Measurements from ENCODE around the gene YPEL2.
"Not testable (repeated sequence)": the region's sequence is repeated elsewhere in the genome, so short reads cannot be mapped to it uniquely, and the experiment has no call there.

YPEL2 gene

GRCh38 chr17:59406808-59407381, 75.4 kb downstream of the YPEL2 start:
- no peak for DNase-seq (ENCODE audit: low read depth)

- no peak for DNase-seq (ENCODE audit: low read depth)
Observed at GRCh38 chr17:59409336-59410048, 78.0 kb downstream of the YPEL2 start.

DNA sequence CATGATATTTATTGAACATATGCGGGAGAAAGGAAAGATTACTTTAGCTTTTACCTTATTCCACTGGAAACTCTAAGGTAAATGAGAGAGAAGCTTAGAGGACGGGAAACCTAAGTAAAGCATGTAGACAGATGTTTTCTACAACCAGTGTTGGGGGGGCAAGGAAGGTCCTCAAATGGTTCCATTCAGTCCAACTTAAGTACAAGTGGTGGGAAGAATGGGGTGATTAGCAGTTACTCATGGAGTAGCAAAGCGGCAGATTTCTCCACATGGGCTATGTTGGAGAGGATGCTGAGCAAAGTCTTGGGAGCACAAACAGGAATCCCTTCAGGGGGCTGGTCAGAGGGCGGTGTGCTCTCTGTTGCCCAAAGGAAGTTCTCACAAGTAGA, 78.6 kb downstream of the YPEL2 start:
- no peak for DNase-seq (ENCODE audit: low read depth)

DNA sequence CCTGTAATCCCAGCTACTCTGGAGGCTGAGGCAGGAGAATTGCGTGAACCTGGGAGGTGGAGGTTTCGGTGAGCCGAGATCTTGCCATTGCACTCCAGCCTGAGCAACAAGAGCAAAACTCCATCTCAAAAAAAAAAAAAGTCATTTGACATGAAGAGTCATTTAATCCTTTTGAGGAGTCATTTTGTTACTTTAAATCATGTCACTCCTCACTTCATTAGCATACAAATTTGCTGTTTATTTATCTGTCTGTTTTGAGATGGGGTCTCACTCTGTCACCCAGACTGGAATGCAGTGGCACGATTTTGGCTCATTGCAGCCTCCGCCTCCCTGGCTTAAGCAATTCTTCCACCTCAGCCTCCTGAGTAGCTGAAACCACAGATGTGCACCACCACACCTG, 81.0 kb downstream of the YPEL2 start:
- not testable (repeated sequence) for DNase-seq (ENCODE audit: low read depth)

- no peak for DNase-seq (ENCODE audit: low read depth)
Observed at GRCh38 chr17:59413014-59413766, 81.7 kb downstream of the YPEL2 start.

DNA sequence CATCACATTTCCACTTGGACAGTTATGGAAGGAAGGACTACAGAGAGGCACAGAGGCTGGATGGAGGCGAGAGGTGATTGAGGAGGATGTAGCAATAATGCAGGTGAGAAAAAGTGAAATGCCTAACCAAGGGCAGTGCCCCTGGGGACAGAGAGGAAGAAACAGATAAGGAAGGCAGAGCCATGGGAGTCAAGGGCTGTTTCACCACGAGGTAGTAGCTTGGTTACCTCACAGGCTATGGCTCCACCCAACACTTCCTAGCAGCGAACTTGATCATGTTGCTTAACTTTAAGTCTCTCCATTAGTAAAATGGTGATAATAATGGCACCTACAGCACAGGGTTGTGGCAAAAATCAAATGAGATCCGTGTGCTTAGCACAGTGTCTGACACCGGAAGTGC, 83.9 kb downstream of the YPEL2 start:
- no peak for DNase-seq (ENCODE audit: low read depth)

DNA sequence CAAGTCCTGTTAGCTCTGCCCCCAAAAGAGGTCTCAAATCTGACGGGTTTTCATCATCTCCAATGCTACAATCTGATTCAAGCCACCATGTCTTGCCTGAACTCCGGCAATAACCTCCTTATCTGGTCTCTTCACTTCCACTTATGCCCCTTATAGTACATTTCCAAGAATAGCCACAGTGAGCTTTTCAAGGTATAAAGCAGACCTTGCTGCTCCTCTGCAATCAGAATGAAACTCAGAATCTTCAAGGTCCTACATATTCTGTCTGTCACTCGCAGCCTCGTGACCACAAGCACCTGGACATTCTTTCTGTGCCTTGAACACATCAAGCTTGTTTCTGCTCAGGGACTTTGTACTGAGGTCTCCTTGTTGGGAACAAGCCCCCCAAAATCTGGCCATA, 84.7 kb downstream of the YPEL2 start:
- DNase-seq (ENCODE audit: low read depth) = no peak

DNA sequence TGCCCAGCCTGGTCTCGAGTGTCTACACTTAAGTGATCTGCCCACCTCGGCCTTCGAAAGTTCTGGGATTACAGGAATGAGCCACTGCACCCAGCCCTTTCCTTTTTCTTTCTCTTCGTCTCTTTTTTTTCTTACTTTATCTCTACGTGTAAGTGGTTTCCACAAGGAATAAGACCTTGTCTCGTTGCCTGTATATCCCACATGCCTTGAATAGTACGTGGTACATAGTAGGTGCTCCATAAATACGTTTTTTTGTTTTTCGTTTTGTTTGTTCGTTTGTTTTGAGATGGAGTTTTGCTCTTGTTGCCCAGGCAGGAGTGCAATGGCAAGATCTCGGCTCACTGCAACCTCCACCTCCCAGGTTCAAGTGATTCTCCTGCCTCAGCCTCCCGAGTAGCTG, 86.0 kb downstream of the YPEL2 start:
- DNase-seq (ENCODE audit: low read depth) = no peak

DNA sequence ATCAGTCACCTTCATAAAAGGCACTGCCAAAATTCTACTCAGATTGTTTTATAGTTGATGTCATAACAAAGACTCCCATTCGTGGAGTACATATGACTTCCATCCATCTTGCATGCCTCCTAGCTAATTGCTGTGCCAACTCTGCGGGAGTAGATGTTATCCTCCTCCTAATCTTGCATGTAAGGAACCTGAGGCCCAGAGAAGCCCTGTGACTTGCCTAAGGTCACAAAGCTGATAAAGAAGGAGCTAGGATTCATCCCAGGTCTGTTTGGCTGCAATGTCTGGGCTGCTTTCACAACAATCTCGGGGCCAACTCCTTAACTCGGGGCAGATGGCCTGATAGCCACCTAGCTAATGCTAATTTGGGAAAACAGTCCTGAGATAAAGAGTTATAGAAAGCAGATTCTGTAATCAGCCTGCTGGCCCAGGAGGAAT, 87.3 kb downstream of the YPEL2 start:
- DNase-seq (ENCODE audit: low read depth) = no peak

- no peak for DNase-seq (ENCODE audit: low read depth)
Observed at GRCh38 chr17:59420901-59421300, 89.4 kb downstream of the YPEL2 start.

DNA sequence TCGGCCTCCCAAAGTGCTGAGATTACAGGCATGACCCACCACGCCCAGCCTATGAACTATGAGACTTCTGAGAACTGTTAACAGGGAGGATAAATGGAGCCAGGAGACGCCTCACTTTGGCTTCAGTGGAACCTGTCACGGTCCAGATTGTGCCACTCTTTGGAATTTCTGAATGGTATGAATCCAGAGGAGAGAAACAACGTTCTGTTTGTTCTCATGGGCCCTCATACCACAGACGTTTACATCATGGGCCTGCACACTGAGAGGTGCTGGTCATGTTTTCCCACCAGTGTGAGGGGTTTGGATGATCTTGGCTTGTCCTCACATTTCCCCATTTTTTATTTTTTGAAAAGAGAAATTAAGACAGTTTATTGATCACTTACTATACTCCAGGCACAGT, 90.3 kb downstream of the YPEL2 start:
- no peak for DNase-seq (ENCODE audit: low read depth)

DNA sequence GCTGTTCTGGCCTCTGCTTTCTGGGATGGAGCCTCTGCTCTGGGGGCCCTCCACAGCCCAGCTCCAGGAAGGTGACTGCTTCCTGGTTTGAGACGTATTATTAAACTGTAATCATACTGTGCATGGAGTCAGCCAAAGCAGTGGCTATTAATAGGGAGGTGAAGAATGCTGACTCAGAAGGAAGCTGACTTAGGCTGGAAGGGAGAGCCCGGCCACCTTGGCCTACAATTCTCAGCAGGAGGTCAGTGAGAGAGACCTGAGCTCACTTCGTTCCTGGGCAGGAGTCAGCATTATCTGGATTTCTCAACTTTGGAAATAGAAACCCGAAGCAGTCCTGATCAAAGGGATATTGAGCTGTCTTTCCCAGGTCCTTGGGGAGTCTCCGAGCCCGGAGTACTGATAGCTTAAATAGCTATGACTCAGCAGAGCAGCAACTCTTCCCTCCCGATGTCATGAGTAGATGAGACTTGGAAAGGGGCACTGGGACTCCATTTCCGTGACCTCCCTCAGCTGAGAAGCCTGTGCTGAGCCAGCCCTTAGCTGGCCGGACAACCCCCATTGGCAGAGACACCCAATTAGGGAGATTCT, 91.8 kb downstream of the YPEL2 start:
- no peak for DNase-seq (ENCODE audit: low read depth)

DNA sequence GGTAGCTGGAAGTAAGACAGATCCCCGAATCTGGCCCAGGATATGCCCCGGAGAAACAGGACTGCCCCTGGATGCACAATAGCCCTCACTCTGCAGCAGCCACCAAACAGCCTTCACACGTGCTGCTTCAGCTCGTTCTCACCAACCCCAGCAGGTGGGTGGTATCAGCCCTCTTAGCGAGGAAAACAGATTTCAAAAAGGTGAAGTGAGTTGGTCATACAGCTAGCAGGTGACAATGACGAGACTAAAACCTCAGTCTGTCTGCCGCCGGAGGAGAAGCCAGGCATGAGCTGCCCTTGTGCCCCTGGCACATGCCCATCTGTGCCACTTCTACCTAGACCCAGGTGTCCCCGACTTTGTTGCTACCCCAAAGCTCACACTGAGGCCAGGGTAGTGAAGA, 92.4 kb downstream of the YPEL2 start:
- no peak for DNase-seq (ENCODE audit: low read depth)

DNA sequence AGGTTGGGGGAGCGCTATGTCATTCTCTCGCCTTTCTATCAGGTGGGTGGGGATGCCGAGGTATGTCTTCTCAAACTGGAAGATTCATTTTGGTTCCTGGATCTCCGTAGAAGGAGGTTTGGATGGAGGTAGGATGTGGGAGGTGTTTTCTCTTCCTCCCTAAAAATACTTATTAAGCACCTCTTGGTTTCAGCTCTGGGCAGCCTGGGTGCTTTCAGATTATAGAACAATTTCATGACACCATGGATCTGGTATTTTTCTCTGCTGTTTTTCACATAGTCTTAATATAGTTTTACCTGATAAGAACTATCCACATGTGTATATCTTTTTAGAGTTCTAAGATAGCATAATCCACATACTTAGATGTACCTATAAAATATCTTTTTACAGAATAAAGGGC, 92.9 kb downstream of the YPEL2 start:
- DNase-seq (ENCODE audit: low read depth) = no peak

DNA sequence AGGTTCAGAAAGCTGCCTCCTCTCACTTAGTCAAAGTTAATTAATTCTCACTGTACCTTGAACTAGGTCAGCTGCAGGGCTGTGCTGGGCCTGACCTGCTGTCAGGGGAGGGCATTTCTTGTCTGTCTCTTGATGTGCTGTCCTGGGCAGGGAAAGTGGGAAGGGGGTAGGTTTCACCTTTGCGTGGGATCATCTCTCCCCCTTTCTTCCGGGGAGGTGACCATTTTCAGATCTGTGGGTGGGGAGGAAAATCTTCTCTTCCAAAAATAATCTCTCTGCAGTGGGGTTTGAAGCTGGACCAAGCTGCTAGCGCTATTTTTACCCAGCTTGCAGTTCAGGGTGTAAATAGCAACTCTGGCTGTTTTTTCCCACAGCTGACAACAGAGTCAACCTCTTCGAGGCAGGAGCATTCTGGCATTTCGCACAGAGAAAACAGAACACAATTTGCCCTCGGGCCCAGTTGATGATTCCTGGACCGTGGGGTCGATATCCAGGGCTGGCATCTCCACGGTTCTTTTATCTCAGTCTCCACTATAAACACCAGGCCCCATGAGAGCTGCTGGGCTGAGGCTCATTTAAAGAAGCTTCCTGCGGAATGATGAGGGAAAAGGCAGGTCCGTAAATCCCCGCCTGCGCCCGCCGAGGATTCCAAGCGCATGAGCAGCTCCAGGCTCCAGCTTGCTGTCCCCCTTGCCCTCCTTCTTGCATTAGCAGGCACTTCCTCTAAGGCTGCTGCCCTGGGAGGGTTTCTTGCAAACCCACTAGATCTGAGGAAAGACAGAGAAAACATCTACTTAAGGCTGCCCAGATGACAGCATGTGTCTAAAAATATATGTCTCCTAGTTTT, 93.9 kb downstream of the YPEL2 start:
- no peak for DNase-seq (ENCODE audit: low read depth)

DNA sequence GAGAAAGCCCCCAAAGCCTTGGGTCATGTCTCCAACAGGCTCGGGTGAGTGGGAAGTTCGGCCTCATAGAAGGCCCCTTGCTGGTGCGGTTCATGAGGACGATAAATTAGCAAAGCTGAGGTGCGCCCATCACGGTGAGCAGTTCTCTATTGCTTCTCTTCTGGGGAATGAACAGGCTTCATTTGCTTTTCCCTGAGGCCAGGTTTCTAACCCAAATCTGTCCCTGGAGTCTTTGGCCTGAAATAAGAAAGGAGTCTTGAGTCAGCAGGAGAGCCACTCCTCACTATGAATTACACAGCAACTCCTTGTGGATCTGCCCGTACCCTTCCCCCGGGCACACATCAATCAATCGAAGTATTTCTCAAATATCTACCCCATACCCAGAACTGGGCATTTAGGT, 94.6 kb downstream of the YPEL2 start:
- no peak for DNase-seq (ENCODE audit: low read depth)

- DNase-seq (ENCODE audit: low read depth) = peak; percentile 18
Observed at GRCh38 chr17:59427425-59427921, 96.0 kb downstream of the YPEL2 start.

DNA sequence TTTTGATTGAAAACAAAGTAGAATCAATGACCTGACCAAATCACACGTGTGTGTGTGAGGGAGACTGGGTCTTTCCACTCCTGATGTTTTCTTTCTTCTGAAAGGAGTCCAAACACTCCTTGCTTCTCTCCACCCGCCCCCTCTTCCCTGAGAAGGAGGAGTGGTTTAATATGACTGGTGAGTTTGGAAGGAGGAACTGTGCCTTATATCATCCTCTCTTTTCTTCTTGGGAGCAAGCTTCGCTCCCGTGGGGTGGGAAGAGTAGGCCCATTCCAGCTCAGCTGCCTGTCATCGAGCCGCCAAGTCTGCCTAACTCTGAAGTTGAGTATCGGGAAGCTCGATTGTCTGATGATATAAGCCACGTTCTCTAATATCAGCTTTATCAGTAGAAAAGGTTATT, 96.5 kb downstream of the YPEL2 start:
- no peak for DNase-seq (ENCODE audit: low read depth)

DNA sequence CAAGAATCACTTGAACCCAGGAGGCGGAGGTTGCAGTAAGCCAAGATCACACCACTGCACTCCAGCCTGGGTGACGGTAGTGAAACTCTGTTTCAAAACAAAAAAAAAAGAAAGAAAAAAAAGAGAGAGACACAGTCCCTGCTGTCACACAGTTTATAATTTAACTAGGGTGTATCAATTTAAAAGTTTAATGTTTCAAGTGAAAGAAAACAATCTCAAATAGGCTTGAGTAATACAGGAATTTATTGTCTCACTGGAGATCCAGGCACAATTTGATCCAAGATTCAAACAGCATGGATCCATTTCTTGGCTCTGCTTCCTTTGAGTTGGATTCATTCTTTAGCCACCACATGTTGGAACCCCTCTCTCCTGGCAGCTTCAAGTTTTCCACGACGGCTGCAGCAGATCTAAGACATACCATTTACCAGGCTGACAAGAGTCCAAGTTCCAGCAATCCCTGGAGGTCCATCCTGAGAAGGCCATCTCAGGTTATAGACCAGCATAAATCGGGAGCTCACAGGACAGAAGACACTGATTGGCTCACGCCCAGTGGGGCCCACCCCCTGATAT, 97.5 kb downstream of the YPEL2 start:
- DNase-seq (ENCODE audit: low read depth) = no peak

DNA sequence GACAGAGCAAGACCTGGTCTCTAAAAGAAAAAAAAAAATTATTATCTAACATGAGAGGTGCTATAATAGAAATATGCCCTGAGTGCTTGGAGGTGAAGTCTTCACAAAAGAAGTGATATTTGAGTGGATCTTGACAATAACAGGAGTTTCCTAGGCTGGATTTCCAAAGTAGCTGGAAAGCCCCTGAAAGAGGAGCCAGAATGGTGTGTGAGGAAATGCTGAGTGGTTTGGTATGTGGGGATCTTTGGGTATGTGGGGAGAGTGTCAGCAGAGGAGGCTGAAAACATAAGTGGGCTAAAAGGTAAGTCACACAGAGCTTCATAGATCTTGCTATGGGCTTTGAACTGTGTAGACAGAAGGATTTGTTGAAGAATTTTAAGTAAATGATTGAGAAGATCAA, 100.1 kb downstream of the YPEL2 start:
- DNase-seq (ENCODE audit: low read depth) = no peak

GRCh38 chr17:59432657-59433056, 101.2 kb downstream of the YPEL2 start:
- no peak for DNase-seq (ENCODE audit: low read depth)

- DNase-seq (ENCODE audit: low read depth) = no peak
Observed at GRCh38 chr17:59433586-59433985, 102.1 kb downstream of the YPEL2 start.

All from stimulated activated CD8-positive, alpha-beta memory T cell treated with anti-CD3 and anti-CD28 coated beads, Interleukin-4, amount 100 ng/mL, for 24 hours (primary cell).